Heart left ventricle (tissue), 13 donors: ENCODE measurements around the gene KRTAP5-6.

Source experiments
- CTCF ChIP-seq, 12 donors: fragments of 200-600 bp; sonication (generic) in 4 of 12; IDR thresholded peaks; one replicate each; pipeline versions ENCODE4 v1.5.0 to v1.8.0; 2018 to 2022; ENCODE audit warnings: antibody characterized with exemption in 12 of 12, mild to moderate bottlenecking in 5 of 12
- POLR2A ChIP-seq, 2 donors: fragments of 450-650 bp; IDR thresholded peaks; one replicate each; pipeline ENCODE4 v1.6.1; 2017; ENCODE audit warnings: antibody characterized with exemption in 2 of 2, mild to moderate bottlenecking in 2 of 2, moderate library complexity in 2 of 2
- donor health status: ischemic (EF 13 %, LVEDD 7.1; RV severe dilation, severe dysfunction).
- donor health status: DM: no; HTN: yes; CAD: no.
- donor health status: DM: no; HTN: no; CAD: no.
- donor health status: ischemic (EF 25% LVEDD 6.9; RV normal size, moderate dysfunction).
- donor health status: ischemic (EF 25% LVEDD 5.7; RV mildly dilated, moderate dysfunction).
- donor health status: ischemic (EF 35%, LVEDD 5.7; RV mildly dilated, moderate dysfunction).
- donor health status: nonischemic (EF 11% LVEDD 7.7; RV severe dilation, severe dysfunction).
- donor health status: DM: yes; HTN: yes; CAD: no.
- donor health status: PGD.
- donor health status: ischemic (EF 29% LVEDD 5.4; RV normal size, mild dysfunction).
- donor health status: nonischemic (EF 23%, LVEDD 6.1; RV moderate dilation, normal function).

GRCh38 chr11:1728931-1729691 is 32.1 kb downstream of the KRTAP5-6 start:
- no peak for TF ChIP-seq CTCF (IDR thresholded peaks at IDR 0.05)
- TF ChIP-seq POLR2A (IDR thresholded peaks at IDR 0.05) = no peak
